ENCODE results near the gene PTPN20. TPM values are rescaled to one million over a fixed set of nuclear protein-coding genes. Genes with fewer than 3 reads are reported as not detected.
A peak's percentile ranks its signal among the peaks of the same experiment; 100 is the strongest.

The PTPN20 gene
- total and polyA plus RNA-seq, 8 donors, result 3.2 to 7.1 (median 4.2) TPM

GRCh38 chr10:47031901-47032465, 120.8 kb downstream of the PTPN20 start:
- peak in 1 of 4 donors; percentile 12 for DNase-seq

GRCh38 chr10:47033081-47033480, 121.9 kb downstream of the PTPN20 start:
- intact Hi-C loops (cut with DNase I), result no loop called here
- Histone ChIP-seq H3K27me3 (no peaks in the 10 kb centered on the region), H3K27ac (no peak overlapping the region), H3K36me3 (no peaks in the 10 kb centered on the region), H3K4me1 (no peaks in the 10 kb centered on the region), H3K9me3 (no peaks in the 10 kb centered on the region), H3K4me3 (no peak overlapping the region)
- no peak for ATAC-seq
- no peak for TF ChIP-seq CTCF (IDR thresholded peaks at IDR 0.05)
- peak in 1 of 4 donors; percentile 6 for DNase-seq

More at GRCh38 chr10:47031901-47032465, 120.8 kb downstream of the PTPN20 start:
- TF ChIP-seq CTCF (IDR thresholded peaks at IDR 0.05), result no peak
- H3K9me3 ChIP-seq, result no peaks in the 10 kb centered on the region
- intact Hi-C loops (cut with DNase I), result no loop called here
- H3K36me3 ChIP-seq, result no peaks in the 10 kb centered on the region
- H3K27me3 ChIP-seq, result no peaks in the 10 kb centered on the region
- H3K4me3 ChIP-seq, result no peak overlapping the region
- H3K27ac ChIP-seq, result no peak overlapping the region
- no peaks in the 10 kb centered on the region for H3K4me1 ChIP-seq
- no peak for ATAC-seq

- intact Hi-C loops (cut with DNase I), result no loop called here
- no peak for ATAC-seq
- Histone ChIP-seq H3K36me3 (no peaks in the 10 kb centered on the region), H3K27me3 (no peaks in the 10 kb centered on the region), H3K4me3 (no peak overlapping the region), H3K9me3 (no peaks in the 10 kb centered on the region), H3K27ac (no peak overlapping the region), H3K4me1 (no peaks in the 10 kb centered on the region)
- DNase-seq, result peak in 2 of 4 donors; percentile 22 to 61
- TF ChIP-seq CTCF (IDR thresholded peaks at IDR 0.05), result no peak
Observed at GRCh38 chr10:47033541-47034270, 122.5 kb downstream of the PTPN20 start.

- H3K27me3 ChIP-seq, result no peaks in the 10 kb centered on the region
- no peak overlapping the region for H3K4me3 ChIP-seq
- H3K4me1 ChIP-seq, result no peaks in the 10 kb centered on the region
- H3K27ac ChIP-seq, result no peak overlapping the region
- DNase-seq (peak in 2 of 4 donors; percentile 7 to 68), ATAC-seq (no peak)
- TF ChIP-seq CTCF (IDR thresholded peaks at IDR 0.05), result no peak
- no peaks in the 10 kb centered on the region for H3K36me3 ChIP-seq
- intact Hi-C loops (cut with DNase I), result no loop called here
- H3K9me3 ChIP-seq, result no peaks in the 10 kb centered on the region
Observed at GRCh38 chr10:47034441-47035051, 123.3 kb downstream of the PTPN20 start.

- Histone ChIP-seq H3K27ac (no peak overlapping the region), H3K36me3 (no peaks in the 10 kb centered on the region), H3K4me1 (no peaks in the 10 kb centered on the region), H3K27me3 (no peaks in the 10 kb centered on the region), H3K4me3 (no peak overlapping the region), H3K9me3 (no peaks in the 10 kb centered on the region)
- TF ChIP-seq CTCF (IDR thresholded peaks at IDR 0.05), result no peak
- peak in 1 of 4 donors; percentile 8 for DNase-seq
- no peak for ATAC-seq
- intact Hi-C loops (cut with DNase I), result no loop called here
Observed at GRCh38 chr10:47035171-47035818, 124.1 kb downstream of the PTPN20 start.
